SIG-M5 treated with dmso at 0.1 percent for 504 hours (cell line): ENCODE results near the gene TNFRSF1B.

ENCODE experiments used
- DNase-seq: peaks from one replicate; lab custom pipeline; 2025; ENCODE audit not compliant: unreplicated experiment; lab: John Stamatoyannopoulos, UW

TNFRSF1B gene

DNA sequence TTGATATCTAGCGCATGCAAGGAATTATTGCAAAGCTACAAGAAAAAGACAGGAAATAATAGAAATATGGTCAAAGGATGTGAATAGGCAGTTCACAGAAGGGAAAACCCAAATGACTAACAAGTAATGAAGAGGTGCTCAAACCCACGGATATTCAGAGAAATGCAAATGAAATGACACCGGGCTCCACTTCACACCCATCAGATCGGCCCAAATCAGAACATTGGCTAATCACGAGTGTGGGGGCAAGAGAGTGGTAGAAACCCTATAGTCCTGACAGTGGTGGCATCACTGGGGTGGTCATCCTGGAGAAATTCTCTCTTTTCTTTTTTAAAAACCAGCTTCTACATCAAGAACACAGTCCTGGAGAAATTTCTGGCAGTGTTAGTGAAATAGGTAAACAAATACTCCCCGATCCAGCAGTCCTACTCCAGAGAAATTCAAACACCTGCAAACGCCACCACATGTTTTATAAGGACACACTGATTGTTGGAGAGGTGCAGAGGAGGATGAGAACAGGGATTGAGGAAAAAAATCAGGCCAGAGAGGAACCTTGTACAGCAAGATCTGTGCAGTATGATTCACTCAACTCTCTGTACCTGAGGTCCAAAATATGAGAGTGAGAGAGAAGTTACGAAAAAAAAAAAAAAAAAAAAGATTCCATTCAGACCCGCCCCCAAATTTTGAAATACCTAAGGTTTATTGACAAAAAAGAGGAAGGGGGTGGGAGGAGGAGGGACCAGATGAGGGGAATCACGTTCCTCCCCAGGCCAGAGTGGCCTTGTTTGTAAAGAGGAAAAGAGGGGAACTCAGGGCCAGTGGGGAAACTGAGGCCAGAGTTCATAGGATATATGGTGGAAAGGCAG, 9.2 kb upstream of the TNFRSF1B start:
- DNase-seq: peak; percentile 77

DNA sequence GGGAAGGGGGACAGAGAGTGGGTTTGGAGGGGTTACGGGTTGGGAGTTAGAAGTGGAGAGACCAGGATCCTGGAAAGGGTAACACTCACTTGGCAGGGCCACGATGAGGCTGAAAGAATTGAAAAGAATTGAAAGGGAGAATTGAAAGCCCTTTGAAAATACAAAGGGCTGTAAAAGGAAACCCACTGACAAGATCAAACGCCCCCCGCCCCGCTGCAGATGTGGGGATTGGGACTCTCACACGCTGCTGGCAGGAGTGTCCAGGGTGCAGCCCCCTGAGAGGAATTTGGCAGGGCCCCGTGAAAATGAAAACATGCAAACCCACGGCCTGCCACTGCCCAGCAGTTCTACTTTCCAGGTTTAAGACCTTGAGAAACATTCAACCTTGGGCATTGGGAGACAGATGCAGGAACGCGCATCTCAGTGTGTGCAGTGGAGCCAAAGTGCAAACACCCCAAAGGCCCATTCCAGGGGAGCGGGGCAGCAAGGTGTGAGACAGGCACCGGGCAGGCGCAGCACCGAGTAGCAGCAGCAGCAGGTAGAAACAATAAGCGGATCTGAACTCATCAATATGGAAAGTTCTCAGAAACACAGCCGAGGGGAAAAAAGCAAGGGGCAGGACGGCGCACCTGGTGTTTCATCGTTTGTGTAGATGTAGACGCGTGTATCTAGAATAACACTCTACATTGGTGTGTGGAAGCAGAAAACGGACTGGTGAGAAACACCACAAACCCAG, 8.3 kb upstream of the TNFRSF1B start:
- no peak for DNase-seq

DNA sequence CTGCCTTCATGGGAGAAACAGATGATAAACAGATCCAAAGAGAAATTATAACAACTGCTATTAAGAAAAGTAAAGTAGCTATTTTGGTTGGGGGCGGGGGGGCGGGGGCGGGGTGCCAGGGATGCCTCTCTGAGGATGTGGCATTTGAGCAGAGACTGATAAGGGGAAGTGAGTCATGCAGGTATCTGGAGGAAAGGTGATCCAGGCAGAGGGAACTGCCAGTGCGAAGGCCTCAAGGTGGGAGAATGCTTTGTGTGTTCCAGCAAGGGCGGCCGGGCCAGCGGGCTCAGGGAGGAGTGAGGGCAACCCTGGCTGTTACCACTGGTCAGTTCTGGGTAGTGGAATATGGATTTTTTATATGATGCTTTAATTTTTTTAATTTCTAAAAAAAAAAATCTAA, 7.0 kb upstream of the TNFRSF1B start:
- no peak for DNase-seq

DNA sequence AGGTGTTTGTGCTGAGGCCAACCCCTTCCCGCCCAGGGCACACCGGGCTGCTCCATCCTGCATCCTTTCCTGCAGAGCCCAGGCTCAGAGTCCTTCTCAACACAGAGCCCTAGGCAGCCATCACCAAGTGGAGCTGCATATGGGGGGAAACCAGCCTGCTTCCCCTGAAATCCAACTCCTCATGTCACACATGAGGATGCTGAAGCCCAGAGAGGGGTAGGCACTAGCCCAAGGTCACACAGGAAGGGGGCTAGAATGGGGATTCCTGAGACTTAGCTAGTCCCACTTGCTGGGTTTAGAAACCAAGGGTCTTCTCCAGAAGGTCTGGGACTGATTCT, 5.5 kb upstream of the TNFRSF1B start:
- no peak for DNase-seq

DNA sequence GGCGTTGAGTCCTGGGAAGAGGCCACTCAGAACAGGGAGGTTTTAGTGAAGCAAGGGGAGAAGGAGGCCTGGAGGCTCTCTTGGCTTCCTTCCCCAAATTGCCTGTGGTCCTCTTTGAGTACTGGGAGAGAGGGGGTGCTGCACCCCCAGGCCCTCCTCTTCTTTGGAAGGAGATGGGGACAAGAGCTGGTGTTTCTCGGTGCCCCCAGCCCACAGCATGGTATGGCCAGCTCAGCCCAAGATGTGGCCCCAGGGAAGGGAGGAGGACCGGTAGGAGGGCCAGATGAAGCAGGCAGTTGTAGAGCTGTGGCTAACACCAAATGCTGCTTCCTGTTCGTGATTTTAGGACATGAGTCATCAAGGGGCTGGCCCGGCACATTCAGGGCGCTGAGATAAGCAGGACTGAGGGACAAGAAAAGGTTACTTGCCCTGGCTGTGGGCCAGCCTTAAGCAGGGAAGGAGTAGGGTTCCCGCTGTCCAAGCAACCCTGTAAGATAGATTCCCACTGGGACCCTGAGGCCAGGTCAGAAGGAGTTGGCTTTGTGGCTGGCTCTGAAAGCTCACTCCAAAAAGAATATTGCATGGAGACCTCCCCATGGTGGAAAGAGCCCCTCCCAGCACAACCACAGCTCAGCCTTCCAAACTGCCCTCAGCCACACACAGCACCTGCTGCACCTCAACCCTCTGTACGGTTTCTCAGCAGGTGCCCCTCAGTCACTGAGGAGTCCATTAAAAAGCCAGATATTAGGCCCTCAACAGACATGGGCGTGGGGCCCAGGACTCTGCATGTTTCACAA, 4.9 kb upstream of the TNFRSF1B start:
- DNase-seq: peak; percentile 91

DNA sequence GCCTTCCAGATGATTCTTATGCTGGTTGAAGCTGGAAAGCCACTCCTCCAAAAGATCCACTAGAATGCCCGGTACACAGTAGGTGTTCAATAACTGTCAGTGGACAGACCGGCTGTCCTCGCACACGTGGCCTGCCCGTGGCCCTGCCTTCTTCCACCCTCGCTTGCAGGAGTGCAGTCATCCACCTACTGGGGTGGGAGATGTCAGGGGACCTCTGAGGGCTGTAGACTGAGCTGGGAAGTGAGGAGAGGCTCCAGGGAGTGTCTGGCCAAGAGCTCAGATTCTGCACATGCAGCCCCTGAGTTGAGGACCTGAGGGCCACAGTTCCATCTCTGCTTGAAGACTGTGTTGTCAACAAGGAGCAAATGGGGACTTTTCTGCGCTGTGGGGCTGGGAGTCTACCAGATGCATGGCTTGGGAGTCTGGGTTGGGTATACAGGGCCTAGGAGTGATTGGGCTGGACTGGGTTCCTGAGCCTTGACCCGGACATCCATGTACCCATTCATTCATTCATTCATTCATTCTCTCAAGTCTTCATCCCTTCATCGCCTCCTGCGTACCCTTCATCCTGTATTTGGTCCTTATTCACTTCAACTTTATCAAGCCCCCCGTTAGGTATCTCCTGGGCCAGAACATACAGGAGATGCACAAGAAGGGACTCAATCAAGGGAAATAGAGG, 4.2 kb upstream of the TNFRSF1B start:
- DNase-seq: no peak

DNA sequence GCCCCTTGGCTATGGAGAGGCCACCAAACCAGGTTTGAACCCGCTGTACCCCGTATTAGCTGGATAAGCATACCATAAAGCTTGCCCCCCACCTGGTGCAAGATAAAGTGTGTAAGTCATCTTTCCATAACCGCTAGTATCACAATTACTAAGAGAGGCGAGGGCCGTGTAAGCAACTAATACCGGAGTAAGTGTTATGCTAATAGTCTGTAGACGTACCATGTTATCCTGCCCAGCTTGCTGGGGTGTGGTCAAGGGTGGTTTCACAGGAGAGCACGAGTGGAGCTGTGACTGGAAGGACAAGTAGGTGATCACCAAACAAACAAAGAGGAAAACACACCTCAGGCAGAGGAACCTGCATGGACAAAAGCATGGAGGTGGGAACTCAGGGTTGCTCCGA, 3.6 kb upstream of the TNFRSF1B start:
- DNase-seq: no peak

DNA sequence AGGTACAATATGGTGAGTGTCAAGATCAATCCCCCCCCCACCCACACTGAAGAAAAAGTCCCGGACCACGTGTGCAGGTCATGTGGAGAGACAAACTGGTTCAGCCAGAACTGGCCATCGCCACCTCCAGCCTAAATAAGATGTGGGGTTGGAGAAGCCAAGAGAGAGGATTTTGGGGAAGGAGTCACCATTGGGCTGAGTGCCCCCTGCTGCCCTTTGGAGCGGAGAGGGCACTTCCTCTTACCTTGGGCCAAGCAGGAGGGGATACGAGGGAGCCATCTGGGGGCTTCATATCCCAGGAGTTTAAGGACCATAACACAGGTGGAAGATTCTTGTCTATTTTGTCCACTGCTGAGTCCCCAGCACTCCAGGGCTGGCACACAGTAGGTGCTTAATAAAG, 2.6 kb upstream of the TNFRSF1B start:
- no peak for DNase-seq

DNA sequence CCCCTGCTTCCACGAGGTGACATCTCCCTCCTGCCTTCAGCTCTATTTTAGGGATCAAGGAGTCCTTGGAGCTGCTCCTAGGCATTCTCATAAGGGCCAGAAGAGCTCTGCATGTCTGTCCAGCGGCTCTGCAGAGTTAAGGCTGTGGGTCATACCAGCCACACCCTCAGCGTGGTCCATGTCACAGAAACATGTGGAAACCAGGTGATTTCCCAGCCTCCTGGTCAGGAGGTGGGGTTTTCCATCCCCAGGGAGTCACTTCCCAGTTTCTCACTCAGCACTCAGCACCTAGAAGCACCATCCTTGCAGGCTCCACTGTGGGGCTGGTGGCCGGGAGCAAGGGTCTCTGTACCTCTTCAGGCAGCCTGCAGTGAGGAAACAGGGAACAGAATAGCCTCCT, 1.4 kb upstream of the TNFRSF1B start:
- DNase-seq: no peak

DNA sequence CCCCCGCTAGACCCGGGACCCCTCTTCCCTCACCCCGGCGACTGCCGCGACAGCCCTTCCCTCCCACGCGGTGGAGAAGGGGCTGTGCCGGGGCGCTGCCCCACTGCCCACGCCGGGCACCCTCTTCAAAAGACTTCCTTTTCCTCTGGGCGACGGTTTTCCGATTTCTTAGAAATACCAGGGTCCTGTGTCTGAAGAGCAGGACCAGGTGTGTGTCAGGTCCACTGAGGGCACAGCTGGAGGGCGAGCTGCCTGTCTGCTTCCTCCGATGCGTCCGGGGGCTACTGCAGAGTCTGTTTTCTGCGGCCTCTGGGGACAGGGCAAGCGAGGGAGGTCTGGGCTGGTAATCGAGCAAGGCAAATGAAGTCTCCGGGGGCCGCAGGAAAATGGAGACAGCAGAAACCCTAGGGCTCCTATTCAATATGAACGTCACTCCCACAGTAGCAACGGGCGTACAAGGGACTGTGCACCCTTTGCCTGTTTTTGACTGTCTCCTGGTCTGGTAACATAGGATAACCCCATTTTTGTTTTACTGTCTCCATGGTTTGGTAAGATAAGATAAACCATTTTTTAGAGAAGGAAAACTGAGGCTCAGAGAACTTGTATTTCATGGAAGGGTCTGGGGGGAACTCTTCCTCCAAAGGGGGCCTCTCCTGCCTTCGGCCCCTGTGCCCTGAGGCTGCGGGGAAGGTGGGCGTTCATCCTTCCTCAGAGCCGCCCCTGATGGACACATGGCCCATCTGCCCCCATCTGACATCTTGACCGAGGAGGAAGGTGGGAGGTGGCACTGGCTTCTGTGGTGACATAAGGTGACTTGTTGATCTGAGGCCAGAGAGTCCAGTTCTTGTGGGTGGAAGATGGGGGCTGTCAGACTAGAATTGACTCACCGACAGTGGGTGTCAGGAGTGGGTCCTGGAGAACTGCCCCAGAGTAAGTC, 970 bp downstream of the TNFRSF1B start:
- DNase-seq: no peak

DNA sequence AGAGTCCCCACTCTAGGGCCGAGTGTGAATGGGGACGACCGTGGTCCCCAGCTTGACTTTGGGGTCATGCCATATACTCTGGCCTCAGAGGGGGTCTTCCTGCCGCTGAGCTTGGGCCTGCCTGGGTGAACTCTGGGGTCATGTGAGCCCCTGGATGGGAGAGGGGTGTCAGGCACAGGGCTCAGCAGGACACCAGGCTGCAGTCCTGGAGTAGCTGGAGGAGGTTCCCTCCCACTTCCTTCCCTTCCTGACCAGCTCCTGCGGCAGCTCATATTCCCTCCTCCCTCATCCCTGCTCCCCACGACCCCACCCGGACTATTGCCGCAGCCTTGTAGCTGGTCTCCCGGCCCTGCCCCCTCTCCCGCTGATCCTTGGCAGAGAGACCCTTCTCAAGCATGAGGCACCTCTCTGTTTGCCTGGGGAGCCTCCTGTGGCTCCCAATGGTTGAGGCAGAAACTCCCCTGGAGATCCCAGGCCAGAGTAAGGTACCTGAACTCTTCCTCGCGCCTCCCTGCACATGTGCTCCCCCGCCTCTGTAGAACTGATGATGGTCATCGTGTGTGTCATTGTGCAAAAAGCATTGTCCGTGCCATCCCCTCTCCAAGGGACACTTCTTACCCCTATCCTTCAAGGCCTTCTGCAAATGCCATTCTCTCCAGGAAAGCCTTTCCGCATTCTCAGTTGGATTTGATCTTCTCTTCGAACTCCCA, 1.8 kb downstream of the TNFRSF1B start:
- no peak for DNase-seq

DNA sequence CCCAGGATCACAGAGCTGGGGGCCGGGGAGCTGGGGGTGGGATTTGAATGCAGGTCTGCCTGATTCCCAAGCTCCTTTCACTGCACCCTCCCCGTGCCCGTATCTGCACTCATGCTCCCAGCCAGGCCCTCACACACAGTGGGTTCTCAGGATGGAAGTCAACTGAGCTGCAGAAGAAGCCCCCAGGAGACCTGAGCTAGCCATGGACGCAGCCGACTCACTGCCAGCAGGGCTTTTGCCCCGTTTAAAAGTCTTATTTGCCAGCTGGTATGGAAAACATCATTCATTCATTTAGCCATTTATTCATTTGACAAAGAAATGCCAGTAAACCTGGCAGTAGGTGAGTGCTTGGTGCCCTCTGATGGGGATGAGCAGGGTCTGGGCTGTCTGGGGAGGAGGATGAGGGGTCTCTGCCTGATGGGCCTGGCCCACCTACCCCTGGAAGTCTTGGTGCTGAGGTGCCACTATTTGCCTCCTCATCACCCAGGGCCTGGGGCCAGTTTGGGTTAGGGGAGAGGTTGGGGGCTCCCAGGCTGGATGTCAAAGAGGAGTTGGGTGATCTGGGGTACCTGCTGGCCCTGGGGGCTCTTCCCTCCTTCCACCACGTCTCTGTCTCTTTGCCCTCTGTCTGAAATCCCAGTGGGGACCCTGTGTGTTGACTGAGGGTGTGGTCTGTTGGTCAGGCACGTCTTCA, 2.8 kb downstream of the TNFRSF1B start:
- no peak for DNase-seq

DNA sequence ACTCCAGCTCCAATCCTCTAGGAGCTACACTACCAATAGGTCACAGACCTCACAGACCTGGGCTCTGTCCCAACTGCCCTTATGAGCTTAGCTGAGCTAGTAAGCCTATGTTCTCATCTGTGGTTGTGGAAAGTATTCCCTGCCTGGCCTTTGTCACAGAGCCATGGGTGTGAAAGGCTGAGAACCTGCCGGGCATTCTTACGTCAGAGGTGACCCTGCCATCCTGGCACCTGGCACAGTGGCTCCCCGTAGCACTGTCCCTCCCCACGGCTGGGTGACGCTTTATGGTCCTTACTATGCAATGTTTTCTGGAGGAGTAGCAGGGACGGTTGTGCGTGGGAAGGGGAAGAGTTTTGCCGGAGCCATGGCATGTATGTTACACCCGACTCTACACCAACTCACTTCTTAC, 3.5 kb downstream of the TNFRSF1B start:
- DNase-seq: no peak

DNA sequence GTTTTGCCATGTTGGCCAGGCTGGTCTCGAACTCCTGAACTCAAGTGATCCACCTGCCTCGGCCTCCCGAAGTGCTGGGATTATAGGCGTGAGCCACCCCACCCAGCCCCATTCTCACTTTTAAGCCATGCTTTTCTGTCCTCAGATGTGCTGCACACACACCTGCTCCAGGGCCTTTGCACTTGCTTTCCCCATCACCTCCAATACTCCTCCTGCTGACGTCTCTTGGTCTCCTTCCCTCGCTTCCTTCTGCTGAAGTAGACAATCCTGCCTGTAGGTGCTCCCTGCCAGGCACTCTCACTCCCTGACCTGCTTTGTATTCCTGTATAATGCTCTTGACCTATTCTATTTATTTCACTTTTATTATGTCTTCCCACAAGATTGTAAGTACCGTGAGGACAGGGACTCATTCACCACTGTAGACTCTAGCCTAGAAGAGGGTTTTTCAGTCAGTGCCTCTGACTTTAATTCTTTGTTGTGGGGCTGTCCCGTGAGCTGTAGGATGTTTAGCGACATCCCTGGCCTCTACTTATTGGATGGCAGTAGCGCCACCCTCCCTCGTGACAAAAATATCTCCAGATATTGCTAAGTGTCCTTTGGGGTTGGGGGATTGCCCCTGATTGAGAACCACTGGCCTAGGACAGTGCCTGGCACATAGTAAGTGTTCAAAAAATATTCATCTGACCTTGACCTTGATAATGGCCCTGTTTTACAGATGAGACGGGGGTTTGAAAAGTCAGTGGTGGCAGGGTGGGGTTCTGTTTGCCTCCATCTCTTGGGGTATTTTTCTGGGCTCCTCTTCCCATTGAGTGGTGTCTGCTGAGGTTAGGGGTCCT, 4.6 kb downstream of the TNFRSF1B start:
- DNase-seq: no peak

DNA sequence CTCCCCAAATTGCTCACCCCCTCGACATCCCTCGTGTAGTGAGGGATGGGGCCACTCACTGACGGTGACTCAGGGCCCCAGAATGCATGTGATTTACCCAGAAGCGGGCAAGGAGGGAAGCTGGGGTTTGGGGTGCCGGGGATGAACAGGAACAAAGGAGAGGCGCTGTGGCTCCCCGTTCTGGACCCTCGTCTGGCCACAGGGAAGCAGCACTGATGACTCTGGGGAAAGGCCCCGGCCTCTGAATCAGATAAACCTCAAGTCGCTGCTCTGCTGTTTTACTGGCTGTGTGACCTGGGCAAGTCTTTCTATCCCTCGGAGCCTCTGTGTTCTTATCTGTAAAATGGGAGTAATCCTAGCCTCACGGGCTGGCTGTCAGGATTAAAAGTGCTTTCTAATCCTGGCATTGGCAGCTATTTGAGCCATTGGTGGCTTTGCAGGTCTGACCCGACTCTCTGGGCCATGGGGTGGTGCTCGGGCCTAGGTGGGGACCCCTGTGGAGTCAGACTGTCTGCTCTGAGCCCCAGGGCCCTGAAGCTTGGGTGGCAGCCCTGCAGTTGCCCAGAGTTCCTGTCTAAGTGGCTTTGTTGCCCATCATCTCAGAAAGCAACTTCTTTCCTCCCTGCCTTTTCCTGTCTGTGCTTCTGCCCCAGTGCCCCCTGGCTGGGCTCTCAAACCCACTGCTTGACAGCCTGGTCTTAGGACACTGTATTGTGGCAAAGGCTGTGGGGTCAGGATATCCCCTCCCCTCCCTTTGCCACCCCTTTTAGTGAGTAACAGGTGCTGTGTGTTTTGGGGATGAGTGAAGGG, 5.5 kb downstream of the TNFRSF1B start:
- DNase-seq: no peak

DNA sequence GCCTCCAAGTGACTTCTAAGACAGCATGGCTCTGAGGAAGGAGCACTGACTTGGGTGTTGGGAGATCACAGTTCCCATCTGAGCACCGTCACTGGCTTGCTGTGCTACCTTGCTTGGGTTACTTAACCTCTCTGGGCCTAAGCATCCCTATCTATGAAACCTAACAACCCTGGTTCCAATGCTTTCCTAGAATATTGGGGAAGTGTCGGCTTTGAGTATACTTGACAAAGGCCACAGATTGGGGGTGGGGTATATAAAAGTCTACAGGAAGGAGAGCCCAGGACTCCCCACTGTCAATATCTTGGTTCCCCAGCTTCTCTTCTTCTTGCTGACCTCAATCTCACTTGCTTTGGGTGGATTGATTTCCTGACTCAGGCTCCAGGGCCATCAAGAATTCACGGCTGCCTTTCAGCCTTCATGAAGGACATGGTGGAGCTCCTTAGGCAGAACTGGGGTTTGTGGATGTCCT, 6.3 kb downstream of the TNFRSF1B start:
- no peak for DNase-seq

DNA sequence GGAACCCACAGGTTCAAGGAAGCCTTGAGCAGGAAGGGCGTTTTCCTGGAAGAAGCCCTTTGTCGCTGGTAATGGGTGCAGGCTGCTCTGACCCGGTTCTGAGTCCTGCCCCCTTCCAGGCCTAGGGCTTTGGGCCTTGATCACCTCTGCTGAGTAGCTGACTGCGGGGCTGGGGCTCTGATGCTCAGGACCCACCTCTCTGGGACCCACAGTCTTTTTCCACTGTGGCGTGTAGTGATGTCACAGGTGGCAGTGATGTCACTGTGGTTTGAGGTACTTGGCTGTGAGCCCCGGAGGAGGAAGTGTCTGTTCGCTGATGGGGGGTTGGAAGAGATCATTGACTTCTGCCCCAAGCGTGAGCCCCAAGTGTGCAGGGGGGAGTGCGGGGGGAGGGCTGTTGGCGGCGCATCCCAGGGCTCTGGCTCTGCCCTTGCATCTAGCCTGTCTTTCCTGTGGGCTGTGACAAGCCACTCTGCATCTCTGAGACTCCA, 6.9 kb downstream of the TNFRSF1B start:
- peak; percentile 68 for DNase-seq
